Mesenchymal stem cell (in vitro differentiated cells and primary cell): Measurements from ENCODE around the gene TRPM1.

ENCODE experiments used
- DNase-seq: peaks from one replicate; pipeline ENCODE4 v3.0.0-alpha.2; 2013
- H2AFZ ChIP-seq: one replicate; pipeline ENCODE4 v1.6.1; 2013; ENCODE audit warnings: low read depth, mild to moderate bottlenecking, control low read depth, inconsistent platforms, low read length, moderate library complexity
- H2AK5ac ChIP-seq: 2 replicates; pipeline ENCODE4 v1.6.1; 2013; ENCODE audit warnings: low read length, moderate library complexity, mild to moderate bottlenecking, inconsistent platforms; ENCODE audit not compliant: severe bottlenecking
- H2BK120ac ChIP-seq: one replicate; pipeline ENCODE4 v1.6.1; 2013; ENCODE audit warnings: low read depth, mild to moderate bottlenecking, inconsistent platforms, low read length, moderate library complexity
- H2BK12ac ChIP-seq, 2 experiments: one replicate each; pipeline ENCODE4 v1.6.1; 2013; ENCODE audit warnings: inconsistent platforms in 2 of 2, low read length in 2 of 2, mild to moderate bottlenecking in 2 of 2, moderate library complexity in 2 of 2, control low read depth in 1 of 2
- H2BK15ac ChIP-seq: one replicate; pipeline ENCODE4 v1.6.1; 2013; ENCODE audit warnings: mild to moderate bottlenecking, low read depth, inconsistent platforms; ENCODE audit not compliant: poor library complexity, severe bottlenecking
- H2BK5ac ChIP-seq: 2 replicates; pipeline ENCODE4 v1.6.1; 2013; ENCODE audit warnings: low read depth, mild to moderate bottlenecking, low read length, control low read depth, inconsistent platforms; ENCODE audit not compliant: poor library complexity, severe bottlenecking
- H3K14ac ChIP-seq, 2 experiments: one replicate each; pipeline ENCODE4 v1.6.1; 2013; ENCODE audit warnings: inconsistent platforms in 2 of 2, low read length in 2 of 2, control low read depth in 1 of 2, mild to moderate bottlenecking in 1 of 2, moderate library complexity in 1 of 2
- H3K18ac ChIP-seq, 2 experiments: one replicate each; pipeline ENCODE4 v1.6.1; 2013; ENCODE audit warnings: inconsistent platforms in 2 of 2, low read length in 2 of 2, control low read depth in 1 of 2, low read depth in 1 of 2, mild to moderate bottlenecking in 1 of 2
- H3K23ac ChIP-seq, 2 experiments: one replicate each; pipeline ENCODE4 v1.6.1; 2013; ENCODE audit warnings: inconsistent platforms in 2 of 2, low read length in 2 of 2, mild to moderate bottlenecking in 2 of 2, moderate library complexity in 2 of 2, control low read depth in 1 of 2
- H3K27ac ChIP-seq: 2 replicates; pipeline ENCODE4 v1.5.1; 2013; ENCODE audit warnings: mild to moderate bottlenecking, moderate library complexity, low read length, control low read depth, inconsistent platforms; ENCODE audit not compliant: poor library complexity, severe bottlenecking
- H3K27me3 ChIP-seq, 2 experiments: 2 replicates each; pipeline versions ENCODE4 v1.6.1 to v1.7.0; 2013; ENCODE audit warnings: low read length in 2 of 2, mild to moderate bottlenecking in 2 of 2, moderate library complexity in 2 of 2, control low read depth in 1 of 2, inconsistent platforms in 1 of 2; ENCODE audit not compliant: control insufficient read depth in 1 of 2, insufficient read depth in 1 of 2
- H3K36me3 ChIP-seq, 2 experiments: 2 replicates each; pipeline versions ENCODE4 v1.6.1 to v1.7.0; 2013; ENCODE audit warnings: low read length in 2 of 2, control low read depth in 1 of 2, inconsistent platforms in 1 of 2, low read depth in 1 of 2, mild to moderate bottlenecking in 1 of 2; ENCODE audit not compliant: insufficient read depth in 2 of 2, control insufficient read depth in 1 of 2
- H3K4ac ChIP-seq, 2 experiments: one replicate each; pipeline ENCODE4 v1.6.1; 2013; ENCODE audit warnings: inconsistent platforms in 2 of 2, low read length in 2 of 2, mild to moderate bottlenecking in 2 of 2, moderate library complexity in 2 of 2, control low read depth in 1 of 2, low read depth in 1 of 2
- H3K4me1 ChIP-seq: 2 replicates; pipeline ENCODE4 v1.6.1; 2013; ENCODE audit warnings: low read depth, low read length, control low read depth; ENCODE audit not compliant: control insufficient read depth, insufficient read depth
- H3K4me2 ChIP-seq: 2 replicates; pipeline ENCODE4 v1.6.1; 2013; ENCODE audit warnings: low read length, mild to moderate bottlenecking, inconsistent platforms; ENCODE audit not compliant: poor library complexity, severe bottlenecking
- H3K4me3 ChIP-seq, 2 experiments: 2 replicates each; pipeline versions ENCODE4 v1.5.1 to v1.7.0; 2013; ENCODE audit warnings: low read length in 2 of 2, mild to moderate bottlenecking in 2 of 2, control low read depth in 1 of 2, low read depth in 1 of 2; ENCODE audit not compliant: insufficient read depth in 1 of 2
- H3K79me1 ChIP-seq: replicated peaks from 2 replicates; pipeline ENCODE4 v1.6.1; 2013; ENCODE audit warnings: mild to moderate bottlenecking, control low read depth, low read length, inconsistent platforms; ENCODE audit not compliant: poor library complexity, severe bottlenecking
- H3K9ac ChIP-seq: 2 replicates; pipeline ENCODE4 v1.7.0; 2013; ENCODE audit warnings: mild to moderate bottlenecking, low read length, moderate library complexity
- H3K9me3 ChIP-seq: 2 replicates; pipeline ENCODE4 v1.7.0; 2013; ENCODE audit warnings: mild to moderate bottlenecking, low read length; ENCODE audit not compliant: control insufficient read depth
- H4K8ac ChIP-seq: one replicate; pipeline ENCODE4 v1.6.1; 2013; ENCODE audit warnings: inconsistent platforms, mild to moderate bottlenecking, low read length, moderate library complexity
- H4K91ac ChIP-seq: one replicate; pipeline ENCODE4 v1.6.1; 2013; ENCODE audit warnings: mild to moderate bottlenecking, low read length, inconsistent platforms
- WGBS: methylation state at CpG from one replicate; pipeline ENCODE4 v1.1.7; 2013; ENCODE audit warnings: mixed read lengths; 5-methylcytosine and 5-hydroxymethylcytosine counted together

The TRPM1 gene

DNA sequence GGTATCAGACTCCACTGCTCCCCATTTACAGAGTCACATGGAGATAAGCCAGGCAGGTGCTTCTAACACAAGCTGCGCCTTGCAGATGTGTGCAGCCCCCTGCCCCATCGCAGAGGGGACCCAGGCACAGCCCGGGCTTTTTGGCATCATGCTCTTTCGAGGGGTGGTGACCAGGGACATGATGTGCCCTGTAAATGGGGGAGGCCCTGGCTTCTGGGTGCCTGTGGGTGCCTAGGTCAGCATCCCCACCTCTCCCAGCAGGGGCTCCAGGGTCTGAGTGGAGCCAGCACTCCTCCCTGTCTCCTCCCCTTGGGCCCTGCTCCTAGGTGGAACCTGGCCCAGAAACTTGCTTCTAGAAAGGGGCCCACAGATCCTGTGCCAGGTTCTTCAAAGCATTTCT, 15.2 kb downstream of the TRPM1 start:
- DNase-seq = no peak
- Histone ChIP-seq H2BK15ac (no peak overlapping the region), H4K91ac (no peak overlapping the region), H3K27me3 (peaks cover 0 to 26% of the 10 kb centered on the region in 2 experiments), H3K9me3 (no peaks in the 10 kb centered on the region), H3K79me1 (no peaks in the 10 kb centered on the region), H3K4me2 (no peak overlapping the region), H2BK120ac (no peak overlapping the region), H3K4ac (no peak overlapping the region), H3K36me3 (no peaks in the 10 kb centered on the region), H3K14ac (no peak overlapping the region), H3K9ac (no peak overlapping the region), H2AFZ (no peak overlapping the region), H2BK5ac (no peak overlapping the region), H3K23ac (no peak overlapping the region), H3K27ac (no peak overlapping the region), H2AK5ac (no peak overlapping the region), H3K4me3 (no peak overlapping the region), H3K4me1 (peaks cover 15% of the 10 kb centered on the region), H3K18ac (no peak overlapping the region), H4K8ac (no peak overlapping the region), H2BK12ac (no peak overlapping the region)
- WGBS = 86% methylated on average over 4 of the region's 4 CpGs

DNA sequence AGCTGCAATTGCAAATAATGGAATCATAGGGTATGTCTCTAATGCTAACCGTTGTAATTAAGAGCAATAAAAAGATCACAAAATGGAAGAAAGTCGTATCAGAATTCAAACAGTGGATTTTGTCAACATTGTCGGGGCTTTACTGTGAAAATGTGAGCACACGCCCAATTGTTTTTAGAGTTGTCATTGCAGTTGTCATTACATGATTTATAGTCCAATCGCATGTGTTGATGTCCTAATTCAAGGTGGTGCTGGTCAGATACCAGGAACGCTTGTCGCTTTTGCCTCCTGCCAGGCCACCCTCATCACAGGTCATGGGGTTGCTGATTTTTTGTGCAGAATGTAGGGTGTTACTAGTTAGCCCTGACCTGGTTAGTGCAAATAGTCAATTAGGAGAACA, 16.2 kb downstream of the TRPM1 start:
- peaks cover 16% of the 10 kb centered on the region for H3K4me1 ChIP-seq
- no peak overlapping the region for H3K4ac ChIP-seq
- H3K23ac ChIP-seq = no peak overlapping the region
- H2AFZ ChIP-seq = no peak overlapping the region
- H3K4me2 ChIP-seq = no peak overlapping the region
- 94% methylated on average over 7 of the region's 7 CpGs for WGBS
- peaks cover 0 to 26% of the 10 kb centered on the region in 2 experiments for H3K27me3 ChIP-seq
- no peak overlapping the region for H3K4me3 ChIP-seq
- H2BK120ac ChIP-seq = no peak overlapping the region
- H3K9ac ChIP-seq = no peak overlapping the region
- no peak overlapping the region for H3K14ac ChIP-seq
- DNase-seq = no peak
- no peak overlapping the region for H2BK15ac ChIP-seq
- no peaks in the 10 kb centered on the region for H3K9me3 ChIP-seq
- no peak overlapping the region for H2AK5ac ChIP-seq
- no peaks in the 10 kb centered on the region for H3K36me3 ChIP-seq
- no peak overlapping the region for H4K8ac ChIP-seq
- no peak overlapping the region for H3K18ac ChIP-seq
- no peak overlapping the region for H2BK5ac ChIP-seq
- H4K91ac ChIP-seq = no peak overlapping the region
- no peaks in the 10 kb centered on the region for H3K79me1 ChIP-seq
- no peak overlapping the region for H3K27ac ChIP-seq
- H2BK12ac ChIP-seq = no peak overlapping the region

DNA sequence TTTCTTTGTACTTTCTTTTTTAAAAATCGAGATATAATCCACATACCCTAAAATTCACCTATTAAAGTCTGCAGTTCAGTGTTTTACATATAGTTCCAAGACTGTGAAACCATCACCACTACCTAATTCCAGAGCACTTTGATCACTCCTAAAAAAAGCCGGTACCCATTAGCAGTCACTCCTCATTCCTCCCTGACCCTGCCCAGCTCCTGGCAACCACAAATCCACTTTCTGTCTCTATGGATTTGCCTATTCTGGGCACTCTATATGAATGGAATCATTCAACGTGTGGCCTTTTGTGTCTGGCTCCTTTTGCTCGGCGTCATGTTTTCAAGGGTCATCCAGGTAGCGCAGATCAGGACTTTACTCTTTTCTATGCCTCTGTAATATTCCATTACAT, 17.3 kb downstream of the TRPM1 start:
- Histone ChIP-seq H3K36me3 (no peaks in the 10 kb centered on the region), H2AFZ (no peak overlapping the region), H3K79me1 (no peaks in the 10 kb centered on the region)

DNA sequence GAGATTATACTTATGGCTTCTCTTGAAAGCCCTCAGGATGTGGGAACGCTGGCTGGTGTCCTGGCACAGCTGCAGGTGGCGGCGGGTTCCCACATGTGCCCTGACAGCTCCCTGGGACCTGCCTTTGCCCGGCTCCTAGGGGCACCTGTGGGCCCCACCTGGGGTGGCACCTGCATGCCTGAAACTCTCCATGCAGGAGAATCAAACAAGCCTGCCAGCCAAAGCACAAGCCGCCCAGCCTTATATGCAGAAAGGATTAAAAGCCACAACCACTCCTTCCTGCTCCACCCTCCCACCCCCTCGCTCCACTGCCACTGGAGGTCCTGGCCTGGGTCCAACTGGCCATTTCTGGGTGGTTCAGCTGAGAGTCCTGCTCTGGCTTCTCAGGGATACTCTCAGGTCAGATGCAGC, 18.1 kb downstream of the TRPM1 start:
- no peak for DNase-seq
- H3K4ac ChIP-seq = no peak overlapping the region
- 88% methylated on average over 6 of the region's 6 CpGs for WGBS

More for the DNA sequence above, 17.3 kb downstream of the TRPM1 start:
- Histone ChIP-seq H3K18ac (no peak overlapping the region), H3K4me3 (no peak overlapping the region), H2AK5ac (no peak overlapping the region), H3K4me2 (no peak overlapping the region), H3K4ac (no peak overlapping the region), H4K91ac (no peak overlapping the region), H3K27ac (no peak overlapping the region), H2BK15ac (no peak overlapping the region), H2BK12ac (no peak overlapping the region), H3K14ac (no peak overlapping the region), H2BK5ac (no peak overlapping the region), H4K8ac (no peak overlapping the region), H2BK120ac (no peak overlapping the region), H3K23ac (no peak overlapping the region), H3K9ac (no peak overlapping the region), H3K9me3 (no peaks in the 10 kb centered on the region), H3K4me1 (peaks cover 16% of the 10 kb centered on the region), H3K27me3 (peaks cover 0 to 33% of the 10 kb centered on the region in 2 experiments)
- 80% methylated on average over 5 of the region's 6 CpGs for WGBS
- no peak for DNase-seq

More for the DNA sequence above, 18.1 kb downstream of the TRPM1 start:
- Histone ChIP-seq H2BK120ac (no peak overlapping the region), H3K79me1 (no peaks in the 10 kb centered on the region), H3K4me3 (no peak overlapping the region), H3K18ac (no peak overlapping the region), H4K8ac (no peak overlapping the region), H3K9me3 (no peaks in the 10 kb centered on the region), H2BK5ac (no peak overlapping the region), H3K9ac (no peak overlapping the region), H3K14ac (no peak overlapping the region), H4K91ac (no peak overlapping the region), H3K27ac (no peak overlapping the region), H3K23ac (no peak overlapping the region), H2AFZ (no peak overlapping the region), H2BK12ac (no peak overlapping the region), H3K4me1 (peaks cover 16% of the 10 kb centered on the region), H3K36me3 (no peaks in the 10 kb centered on the region), H2AK5ac (no peak overlapping the region), H2BK15ac (no peak overlapping the region), H3K4me2 (no peak overlapping the region), H3K27me3 (peaks cover 0 to 37% of the 10 kb centered on the region in 2 experiments)
